ENCODE data around the gene TMOD2. TPM values are rescaled to one million over a fixed set of nuclear protein-coding genes. Genes with fewer than 3 reads are reported as not detected.
A peak's percentile ranks its signal among the peaks of the same experiment; 100 is the strongest.

The TMOD2 gene
- total RNA-seq, 1 donor from 2014 or later: 8.4 TPM

GRCh38 chr15:51844747-51845426, 93.5 kb downstream of the TMOD2 start:
- Histone ChIP-seq H2AFZ (ENCODE audit: low read depth, low read length) (no peak overlapping the region), H4K20me1 (ENCODE audit: insufficient read depth, low read length) (peaks cover 79% of the 10 kb centered on the region), H3K9me3 (ENCODE audit: insufficient read depth, low read depth, low read length) (no peaks in the 10 kb centered on the region), H3K79me2 (ENCODE audit: insufficient read depth, low read length) (peaks cover 93% of the 10 kb centered on the region), H3K36me3 (ENCODE audit: insufficient read depth, low read length) (no peaks in the 10 kb centered on the region), H3K4me1 (ENCODE audit: insufficient read depth, low read length) (peaks cover 47% of the 10 kb centered on the region), H3K9ac (ENCODE audit: low read length) (peak overlapping the region; percentile 7), H3K4me3 (ENCODE audit: insufficient read depth, low read depth, low read length) (no peak overlapping the region), H3K27ac (ENCODE audit: low read depth, low read length) (peak overlapping the region; percentile 81), H3K4me2 (ENCODE audit: low read length) (peak overlapping the region; percentile 28), H3K27me3 (ENCODE audit: insufficient read depth, low read length) (no peaks in the 10 kb centered on the region)
- peaks cover 43% of the 10 kb centered on the region for H3K4me1 Mint-ChIP-seq (ENCODE audit: low read depth, unreplicated experiment)
- H3K4me3 Mint-ChIP-seq (ENCODE audit: unreplicated experiment): no peak overlapping the region
- no peaks in the 10 kb centered on the region for H3K27me3 Mint-ChIP-seq (ENCODE audit: low read depth, unreplicated experiment)
- no peak for FAIRE-seq
- peaks cover 4% of the 10 kb centered on the region for H3K36me3 Mint-ChIP-seq (ENCODE audit: low read depth, unreplicated experiment)
- peak overlapping the region; percentile 51 for H3K27ac Mint-ChIP-seq (ENCODE audit: unreplicated experiment)
- no peak for DNase-seq (ENCODE audit: low read depth)
- H3K9me3 Mint-ChIP-seq (ENCODE audit: unreplicated experiment): no peaks in the 10 kb centered on the region
- no peak for TF ChIP-seq CTCF (IDR thresholded peaks at IDR 0.05; ENCODE audit: insufficient read depth, low read depth, low read length)
- no peak for TF ChIP-seq EZH2 (IDR thresholded peaks at IDR 0.05; ENCODE audit: insufficient read depth, low read length)

DNA sequence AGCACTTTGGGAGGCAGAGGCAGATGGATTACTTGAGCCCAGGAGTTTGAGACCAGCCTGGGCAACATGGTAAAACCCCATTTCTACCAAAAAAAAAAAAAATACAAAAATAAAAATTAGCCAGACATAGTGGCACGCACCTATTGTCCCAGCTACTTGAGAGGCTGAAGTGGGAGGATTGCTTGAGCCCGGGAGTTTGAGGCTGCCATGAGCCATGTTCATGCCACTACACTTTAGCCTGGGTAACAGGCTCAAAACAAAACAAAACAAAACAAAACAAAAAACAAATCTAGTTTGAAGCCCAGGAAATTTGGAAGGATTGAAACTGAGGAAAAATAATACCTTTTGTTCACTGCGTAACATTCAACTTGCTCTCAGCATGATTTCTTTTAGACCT, 94.7 kb downstream of the TMOD2 start:
- no peaks in the 10 kb centered on the region for H3K36me3 ChIP-seq (ENCODE audit: insufficient read depth, low read length)
- H2AFZ ChIP-seq (ENCODE audit: low read depth, low read length): no peak overlapping the region
- no peaks in the 10 kb centered on the region for H3K9me3 ChIP-seq (ENCODE audit: insufficient read depth, low read depth, low read length)
- no peaks in the 10 kb centered on the region for H3K27me3 ChIP-seq (ENCODE audit: insufficient read depth, low read length)
- peaks cover 47% of the 10 kb centered on the region for H3K4me1 ChIP-seq (ENCODE audit: insufficient read depth, low read length)
- peaks cover 82% of the 10 kb centered on the region for H4K20me1 ChIP-seq (ENCODE audit: insufficient read depth, low read length)
- Mint-ChIP-seq H3K9me3 (ENCODE audit: unreplicated experiment) (no peaks in the 10 kb centered on the region), H3K27ac (ENCODE audit: unreplicated experiment) (peak overlapping the region; percentile 78), H3K4me1 (ENCODE audit: low read depth, unreplicated experiment) (peaks cover 43% of the 10 kb centered on the region), H3K27me3 (ENCODE audit: low read depth, unreplicated experiment) (no peaks in the 10 kb centered on the region), H3K36me3 (ENCODE audit: low read depth, unreplicated experiment) (peaks cover 4% of the 10 kb centered on the region), H3K4me3 (ENCODE audit: unreplicated experiment) (peak overlapping the region; percentile 18)
- peak overlapping the region; percentile 61 for H3K9ac ChIP-seq (ENCODE audit: low read length)
- FAIRE-seq: no peak
- peak overlapping the region; percentile 38 for H3K4me3 ChIP-seq (ENCODE audit: insufficient read depth, low read depth, low read length)
- peak overlapping the region; percentile 81 for H3K27ac ChIP-seq (ENCODE audit: low read depth, low read length)
- peak overlapping the region; percentile 79 for H3K4me2 ChIP-seq (ENCODE audit: low read length)
- DNase-seq (ENCODE audit: low read depth): no peak
- peaks cover 93% of the 10 kb centered on the region for H3K79me2 ChIP-seq (ENCODE audit: insufficient read depth, low read length)
- TF ChIP-seq CTCF (IDR thresholded peaks at IDR 0.05; ENCODE audit: insufficient read depth, low read depth, low read length) (no peak), EZH2 (IDR thresholded peaks at IDR 0.05; ENCODE audit: insufficient read depth, low read length) (no peak)

Measured in astrocyte (in vitro differentiated cells and primary cell).